ENCODE measurements around the gene ATXN2L.

GRCh38 chr16:28843766-28844165 is 21.0 kb downstream of the ATXN2L start:
- TF ChIP-seq CTCF (IDR thresholded peaks at IDR 0.05; ENCODE audit: low read length) (no peak), EZH2 (IDR thresholded peaks at IDR 0.05; ENCODE audit: borderline replicate concordance, low read length) (no peak)

Data from OCI-LY1 (cell line).